Fibroblast of peridontal ligament (primary cell): ENCODE results near the gene PRPS2.

ENCODE experiments used
- DNase-seq: peaks from one replicate; pipeline ENCODE4 v3.0.0-alpha.2; 2010; ENCODE audit errors: extremely low read depth

PRPS2 gene

GRCh38 chrX:12791257-12792228 lies at the start of gene PRPS2:
PRPS2 (plus strand) TSS chrX:12791412; CDS start chrX:12791498, 86 bp downstream.
- DNase-seq = peak; percentile 16

GRCh38 chrX:12741416-12741815 lies 49.8 kb upstream of the PRPS2 start:
- no peak for DNase-seq

- no peak for DNase-seq
Measured at GRCh38 chrX:12747433-12747832, 43.8 kb upstream of the PRPS2 start.

GRCh38 chrX:12751887-12752286 lies 39.3 kb upstream of the PRPS2 start:
- DNase-seq = no peak

- no peak for DNase-seq
Measured at GRCh38 chrX:12753366-12753765, 37.8 kb upstream of the PRPS2 start.

- no peak for DNase-seq
Measured at GRCh38 chrX:12758291-12758690, 32.9 kb upstream of the PRPS2 start.

- no peak for DNase-seq
Measured at GRCh38 chrX:12767856-12768255, 23.4 kb upstream of the PRPS2 start.

DNA sequence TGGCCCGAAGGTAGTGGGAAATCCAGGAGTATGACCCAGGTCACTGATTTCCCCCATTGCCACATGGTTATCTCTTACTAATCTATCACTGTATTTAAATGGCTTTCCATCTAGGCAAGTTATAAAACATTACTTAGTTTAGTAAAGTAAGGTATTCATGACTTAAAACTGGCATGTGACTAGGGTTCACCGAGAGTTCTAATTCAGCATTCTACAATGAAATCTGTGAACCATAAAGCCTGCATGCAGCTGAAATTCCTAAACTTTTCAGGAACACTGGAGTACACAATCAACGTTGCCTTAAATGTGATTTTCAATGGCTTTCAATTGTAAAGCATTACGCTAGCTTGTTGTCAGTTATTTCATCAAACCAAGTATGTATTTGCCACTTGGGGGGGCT lies 22.7 kb upstream of the PRPS2 start:
- no peak for DNase-seq

DNA sequence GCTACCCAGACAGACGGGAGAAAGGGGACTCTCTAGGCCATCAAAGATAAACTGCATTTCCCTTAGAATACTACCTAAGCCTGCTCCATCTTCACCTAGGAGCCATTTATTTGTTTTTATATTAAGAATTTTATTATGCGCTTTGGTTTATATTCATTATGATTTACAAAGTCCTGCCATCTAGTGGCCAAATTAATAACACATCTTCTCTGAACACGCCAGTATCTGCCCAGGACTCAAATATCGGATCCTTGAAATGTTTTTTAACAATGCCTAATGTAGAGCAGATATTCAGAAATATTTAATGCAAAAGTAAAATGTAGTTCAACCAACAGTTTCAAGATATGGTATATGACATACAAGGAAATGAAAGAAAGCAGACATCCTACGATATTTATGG lies 20.8 kb upstream of the PRPS2 start:
- DNase-seq = peak; percentile 51

- no peak for DNase-seq
Measured at GRCh38 chrX:12771445-12772069, 19.7 kb upstream of the PRPS2 start.

DNA sequence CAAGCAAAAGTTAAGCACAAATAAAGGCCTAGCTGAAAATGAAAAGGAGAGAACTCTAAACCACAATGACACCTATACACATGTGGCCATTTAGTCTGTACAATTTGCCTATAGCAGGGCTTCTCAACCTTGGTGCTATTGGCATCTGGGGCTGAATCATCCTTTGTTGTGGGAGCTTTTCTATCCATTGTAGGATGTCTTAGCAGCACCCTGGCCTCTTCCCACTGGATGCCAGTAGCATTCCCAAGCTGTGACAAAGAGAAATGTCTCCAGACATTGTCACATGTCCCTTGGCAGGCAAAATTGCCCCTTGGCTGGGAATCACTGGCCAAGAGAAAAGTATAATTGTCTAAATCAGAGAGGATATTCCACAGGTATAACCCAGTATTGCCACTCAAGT lies 13.5 kb upstream of the PRPS2 start:
- no peak for DNase-seq

GRCh38 chrX:12779534-12779933 lies 11.7 kb upstream of the PRPS2 start:
- no peak for DNase-seq

- DNase-seq = no peak
Measured at GRCh38 chrX:12788645-12789044, 2.6 kb upstream of the PRPS2 start.

DNA sequence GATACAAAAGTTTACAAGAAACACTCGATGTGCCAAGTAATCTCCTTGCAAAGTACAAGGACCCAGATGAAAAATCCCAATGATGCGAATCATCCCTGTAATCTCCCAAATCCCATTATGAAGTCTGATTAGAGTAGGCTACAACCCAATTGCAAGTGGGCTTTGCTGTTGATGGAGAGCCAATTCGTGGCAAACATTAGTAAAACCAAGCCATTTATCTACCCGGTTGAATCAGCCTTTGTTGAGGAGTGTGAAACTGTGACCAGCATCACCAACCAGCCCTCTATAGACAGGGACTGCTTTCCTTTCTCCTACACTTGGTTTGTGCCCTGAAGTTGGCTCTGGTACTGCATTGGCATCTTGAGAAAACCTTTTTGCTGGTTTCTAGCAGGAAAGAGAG lies 1.2 kb upstream of the PRPS2 start:
- DNase-seq = no peak

DNA sequence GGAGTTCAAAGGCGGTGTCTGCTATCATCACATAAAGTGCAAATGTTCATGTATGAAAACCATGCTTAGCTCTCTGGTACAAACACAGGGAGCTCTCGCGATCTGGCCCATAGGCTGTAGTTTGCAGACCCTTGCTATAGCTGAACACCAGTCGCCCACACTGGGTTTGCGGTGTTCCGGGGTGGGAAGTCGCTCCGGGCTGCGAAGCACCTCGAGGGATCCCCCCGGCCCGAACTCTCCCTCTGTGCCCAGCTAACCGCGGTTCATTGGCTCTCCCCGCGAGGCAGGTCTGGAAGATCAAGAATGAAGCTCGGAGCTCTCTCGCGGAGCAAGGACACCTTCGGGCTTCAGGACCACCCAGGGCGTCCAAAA lies 341 bp upstream of the PRPS2 start:
- DNase-seq = no peak

DNA sequence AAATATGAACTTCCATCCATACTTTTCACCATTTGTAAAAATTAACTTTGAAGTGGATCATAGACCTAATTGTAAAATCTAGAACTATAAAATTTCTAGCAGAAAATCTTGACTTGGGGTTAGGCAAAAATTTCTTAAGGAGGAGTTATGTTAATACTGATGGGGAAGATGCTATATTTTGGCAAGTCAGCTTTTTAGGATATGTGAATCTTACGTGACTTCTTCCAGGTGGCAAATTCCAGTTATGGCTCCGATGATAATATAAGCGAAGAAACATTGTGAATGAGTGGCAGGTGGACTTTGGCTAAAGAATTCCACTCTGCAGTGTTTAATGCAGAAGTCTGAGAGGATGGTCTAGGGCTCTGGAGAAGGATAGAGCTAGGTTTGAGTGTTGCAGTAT lies 1.5 kb downstream of the PRPS2 start:
- no peak for DNase-seq

GRCh38 chrX:12794654-12795053 lies 3.4 kb downstream of the PRPS2 start:
- no peak for DNase-seq

GRCh38 chrX:12798601-12799000 lies 7.4 kb downstream of the PRPS2 start:
- DNase-seq = peak; percentile 80

DNA sequence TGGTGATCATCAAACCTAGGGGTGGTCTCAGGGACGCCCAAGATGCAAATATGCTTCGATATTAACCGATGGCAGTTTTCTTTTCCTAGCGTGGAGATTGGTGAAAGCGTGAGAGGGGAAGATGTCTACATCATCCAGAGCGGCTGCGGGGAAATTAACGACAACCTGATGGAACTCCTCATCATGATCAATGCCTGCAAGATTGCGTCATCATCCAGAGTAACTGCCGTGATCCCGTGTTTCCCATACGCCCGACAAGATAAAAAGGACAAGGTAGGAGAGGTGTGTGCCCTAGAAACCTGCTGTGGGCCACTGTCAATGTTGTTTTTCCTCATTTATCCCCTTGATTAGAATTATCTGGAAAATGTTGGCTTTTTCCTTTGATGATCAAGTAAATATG lies 7.9 kb downstream of the PRPS2 start:
- no peak for DNase-seq

DNA sequence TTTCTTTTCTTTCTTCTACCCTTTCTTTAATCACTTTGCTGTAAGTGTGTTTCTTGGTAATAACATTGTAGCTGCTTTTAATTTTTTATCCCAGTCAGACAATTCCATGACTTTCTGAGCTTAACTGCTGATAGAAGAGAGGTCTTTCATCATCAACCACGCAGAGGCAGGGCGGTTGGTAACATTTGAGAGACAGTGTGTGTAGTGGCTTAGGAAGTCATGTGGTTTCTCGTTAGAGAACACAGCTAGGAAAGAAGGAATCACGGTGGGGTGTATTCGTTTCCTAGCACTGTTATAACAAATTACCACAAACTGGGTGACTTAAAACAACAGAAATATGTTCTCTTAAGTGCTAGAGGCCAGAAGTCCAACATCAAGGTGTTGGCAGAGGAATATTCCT lies 11.5 kb downstream of the PRPS2 start:
- peak; percentile 58 for DNase-seq

- DNase-seq = no peak
Measured at GRCh38 chrX:12804655-12805054, 13.4 kb downstream of the PRPS2 start.

DNA sequence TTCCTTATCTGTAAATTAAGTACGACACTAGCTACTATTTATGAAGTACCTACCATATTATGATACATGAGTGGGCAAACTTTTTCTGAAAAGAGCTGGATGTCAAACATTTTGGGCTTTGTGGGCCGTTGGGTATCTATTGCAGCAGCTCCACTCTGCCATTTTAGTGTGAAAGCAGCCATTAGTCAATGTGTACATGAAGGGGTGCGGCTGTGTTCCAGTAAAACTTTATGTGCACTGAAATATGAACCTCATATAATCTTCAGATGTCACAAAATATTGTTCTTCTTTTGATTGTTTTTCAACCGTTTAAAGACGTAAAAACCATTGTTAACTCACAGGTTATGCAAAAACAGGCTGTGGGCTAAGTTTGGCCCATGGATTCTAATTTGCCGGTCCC lies 14.1 kb downstream of the PRPS2 start:
- DNase-seq = no peak

- no peak for DNase-seq
Measured at GRCh38 chrX:12811658-12812057, 20.4 kb downstream of the PRPS2 start.
